Heart left ventricle (tissue), 13 donors: ENCODE data around the gene MS4A12.

Source experiments
- CTCF ChIP-seq, 12 donors: fragments of 200-600 bp; sonication (generic) in 4 of 12; IDR thresholded peaks; one replicate each; pipeline versions ENCODE4 v1.5.0 to v1.8.0; 2018 to 2022; ENCODE audit warnings: antibody characterized with exemption in 12 of 12, mild to moderate bottlenecking in 5 of 12
- POLR2A ChIP-seq, 2 donors: fragments of 450-650 bp; IDR thresholded peaks; one replicate each; pipeline ENCODE4 v1.6.1; 2017; ENCODE audit warnings: antibody characterized with exemption in 2 of 2, mild to moderate bottlenecking in 2 of 2, moderate library complexity in 2 of 2
- donor health status: ischemic (EF 13 %, LVEDD 7.1; RV severe dilation, severe dysfunction).
- donor health status: DM: no; HTN: yes; CAD: no.
- donor health status: DM: no; HTN: no; CAD: no.
- donor health status: ischemic (EF 25% LVEDD 6.9; RV normal size, moderate dysfunction).
- donor health status: ischemic (EF 25% LVEDD 5.7; RV mildly dilated, moderate dysfunction).
- donor health status: ischemic (EF 35%, LVEDD 5.7; RV mildly dilated, moderate dysfunction).
- donor health status: nonischemic (EF 11% LVEDD 7.7; RV severe dilation, severe dysfunction).
- donor health status: DM: yes; HTN: yes; CAD: no.
- donor health status: PGD.
- donor health status: ischemic (EF 29% LVEDD 5.4; RV normal size, mild dysfunction).
- donor health status: nonischemic (EF 23%, LVEDD 6.1; RV moderate dilation, normal function).

- TF ChIP-seq CTCF (IDR thresholded peaks at IDR 0.05) = no peak
- no peak for TF ChIP-seq POLR2A (IDR thresholded peaks at IDR 0.05)
These were observed at the start of gene MS4A12 for GRCh38 chr11:60492488-60493009.
